GM18858 (cell line): ENCODE measurements around the gene SND1.

ENCODE experiments used
- ATAC-seq: cut with Tn5 transposase; IDR thresholded peaks from one replicate; pipeline ENCODE4 v1.9.1; 2021; ENCODE audit not compliant: unreplicated experiment

SND1 gene

DNA sequence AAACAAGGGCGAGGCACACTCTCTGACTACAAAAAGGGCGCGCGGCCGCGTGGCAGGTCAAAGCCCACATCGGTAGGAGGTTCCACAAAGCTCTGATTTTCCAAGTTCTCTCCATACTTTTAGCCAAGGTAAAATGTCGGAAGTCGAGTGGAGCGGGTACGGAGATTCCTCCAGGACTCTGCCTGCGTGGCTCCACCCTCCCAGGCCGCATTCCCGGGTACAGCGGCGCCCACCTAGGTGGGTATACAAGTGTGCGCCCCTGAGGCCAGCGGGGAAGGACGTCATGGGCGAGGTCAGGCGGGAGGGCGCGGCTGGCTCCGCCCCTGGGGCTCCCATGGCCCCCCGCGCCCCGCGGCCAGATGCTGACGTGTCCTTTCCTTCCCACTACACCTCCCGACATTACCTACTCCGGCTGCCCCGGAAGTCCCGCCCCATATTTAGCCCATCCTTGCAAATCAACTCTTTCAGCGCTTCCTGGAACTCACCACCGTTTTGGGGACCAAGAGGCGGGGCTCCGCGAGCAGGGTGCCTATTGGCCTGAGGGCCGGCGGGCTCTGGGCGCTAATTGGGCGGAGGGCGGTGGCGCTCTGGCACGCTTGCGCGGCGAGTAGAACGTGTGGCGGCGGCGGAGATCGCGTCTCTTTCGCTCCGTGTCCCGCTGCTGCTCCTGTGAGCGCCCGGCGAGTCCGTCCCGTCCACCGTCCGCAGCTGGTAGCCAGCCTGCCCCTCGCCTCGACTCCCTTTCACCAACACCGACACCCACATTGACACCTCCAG, at the start of gene SND1:
SND1 (plus strand) TSS at position 639 of the 777 bp plus-strand sequence. CDS start 180 bp downstream, outside the sequence.
- ATAC-seq: peak; percentile 95

DNA sequence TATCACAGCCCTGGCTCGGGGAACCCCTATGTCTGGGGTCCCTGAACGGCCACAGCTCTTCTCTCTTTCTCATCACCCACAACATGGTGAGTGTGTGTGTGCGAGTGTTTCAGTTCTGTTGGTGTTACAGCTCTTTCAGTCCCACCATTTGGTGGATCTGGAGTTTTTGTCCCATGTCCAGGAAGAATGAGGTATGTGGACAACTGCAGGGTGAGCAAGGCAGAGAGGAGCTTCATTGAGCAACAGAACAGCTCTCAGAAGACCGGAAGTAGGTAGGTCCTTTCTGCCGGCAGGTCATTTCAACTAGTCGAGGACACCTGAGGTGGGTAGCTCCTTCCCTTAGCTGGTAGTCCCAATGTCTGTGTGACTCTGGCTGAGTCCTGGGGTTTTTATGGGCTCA, 43.5 kb upstream of the SND1 start:
- ATAC-seq: no peak

DNA sequence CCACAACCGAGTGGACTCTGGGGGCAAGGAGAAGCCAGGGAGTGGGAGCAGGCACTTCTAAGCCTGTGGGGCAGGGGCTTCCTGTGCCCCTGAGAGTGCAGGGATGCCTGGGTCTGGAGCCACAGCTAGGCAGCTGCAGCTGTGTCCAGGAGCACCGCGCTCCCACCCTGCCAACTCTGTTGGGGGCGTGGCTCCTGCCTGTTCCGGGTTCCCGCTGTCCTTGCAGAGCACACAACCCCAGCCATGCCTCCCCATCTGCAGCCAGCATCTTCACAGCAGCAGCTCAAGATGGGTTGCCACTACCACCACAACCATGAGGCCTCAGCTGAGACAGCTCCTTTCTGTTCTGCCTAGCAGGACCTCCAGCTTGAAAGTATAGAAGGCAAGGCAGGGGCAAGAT, 42.7 kb upstream of the SND1 start:
- no peak for ATAC-seq

DNA sequence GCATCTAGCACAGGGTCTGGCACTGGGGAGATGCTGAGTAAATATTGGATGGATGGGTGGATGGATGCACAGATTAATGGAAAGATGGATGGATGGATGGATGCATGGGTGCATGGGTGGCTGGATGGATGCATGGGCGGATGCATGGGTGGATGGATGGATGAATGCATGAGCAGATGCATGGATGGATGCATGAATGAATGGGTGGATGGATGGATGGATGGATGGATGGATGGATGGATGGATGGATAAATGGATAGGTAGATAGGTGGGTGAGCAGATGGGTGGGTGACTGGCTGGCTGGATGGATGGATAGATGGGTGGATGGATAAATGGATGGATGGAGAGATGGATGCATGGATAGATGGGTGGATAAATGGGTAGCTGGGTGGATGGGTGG, 39.7 kb upstream of the SND1 start:
- ATAC-seq: no peak

DNA sequence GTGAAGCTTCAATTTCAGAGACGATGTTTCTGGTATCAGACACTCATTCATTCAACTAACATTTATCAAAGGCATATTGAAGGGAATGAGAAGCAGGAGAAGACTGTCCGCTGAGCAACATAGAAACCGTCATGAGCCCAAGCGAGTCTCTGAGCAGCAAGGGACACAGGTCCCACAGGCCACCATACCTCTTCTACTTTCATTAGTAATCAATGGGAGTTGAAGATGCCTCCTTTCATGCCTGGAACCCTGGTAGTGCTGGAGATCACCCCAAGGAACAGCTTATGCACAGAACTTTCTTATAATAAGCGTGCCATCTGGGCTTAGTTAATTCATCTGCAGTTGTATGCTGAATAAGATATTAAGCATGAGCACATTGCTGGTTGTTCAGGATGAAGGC, 35.3 kb upstream of the SND1 start:
- ATAC-seq: no peak

DNA sequence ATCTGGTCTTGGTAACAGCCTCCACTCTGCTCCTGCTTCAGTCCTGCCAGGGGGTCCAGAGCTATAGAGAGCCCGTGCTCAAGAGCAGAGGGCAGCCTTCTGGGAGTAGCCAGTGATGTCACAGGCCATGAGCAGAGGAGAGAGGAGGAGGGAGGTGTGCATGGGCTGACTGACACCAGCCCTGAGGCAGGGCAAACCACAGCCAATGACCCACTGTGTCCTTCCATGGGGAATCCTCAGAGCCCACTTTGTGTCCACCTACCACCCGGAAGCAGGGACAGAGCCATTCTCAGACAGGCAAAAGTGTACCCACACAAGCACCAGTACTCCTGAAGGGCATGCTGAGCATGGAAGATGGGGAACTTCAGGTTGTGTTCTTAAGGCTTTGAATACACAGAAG, 34.0 kb upstream of the SND1 start, which contains the start of gene PAX4:
PAX4 (minus strand) TSS at position 101 of the 400 bp plus-strand sequence. CDS start 2,214 bp downstream, outside the sequence.
- no peak for ATAC-seq

DNA sequence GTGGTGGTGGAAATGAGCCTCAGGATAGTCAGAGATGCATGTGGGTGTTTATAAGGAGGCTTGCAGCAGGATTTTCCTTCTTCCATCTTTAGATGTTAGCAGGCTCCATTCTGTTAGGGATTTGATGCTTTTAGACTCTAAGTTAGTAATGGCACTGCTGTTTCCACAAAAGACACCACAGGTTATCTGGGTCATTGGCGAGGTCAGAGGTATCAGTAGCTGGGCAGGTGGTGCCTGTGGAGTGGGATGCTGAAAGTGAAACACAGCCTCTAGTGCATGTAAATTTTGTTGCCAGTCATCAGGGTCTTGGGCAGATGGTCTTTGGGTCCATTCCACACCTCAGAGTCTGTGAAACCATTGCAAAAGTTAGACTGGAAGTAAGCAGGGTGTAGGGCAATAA, 33.2 kb upstream of the SND1 start:
- no peak for ATAC-seq

DNA sequence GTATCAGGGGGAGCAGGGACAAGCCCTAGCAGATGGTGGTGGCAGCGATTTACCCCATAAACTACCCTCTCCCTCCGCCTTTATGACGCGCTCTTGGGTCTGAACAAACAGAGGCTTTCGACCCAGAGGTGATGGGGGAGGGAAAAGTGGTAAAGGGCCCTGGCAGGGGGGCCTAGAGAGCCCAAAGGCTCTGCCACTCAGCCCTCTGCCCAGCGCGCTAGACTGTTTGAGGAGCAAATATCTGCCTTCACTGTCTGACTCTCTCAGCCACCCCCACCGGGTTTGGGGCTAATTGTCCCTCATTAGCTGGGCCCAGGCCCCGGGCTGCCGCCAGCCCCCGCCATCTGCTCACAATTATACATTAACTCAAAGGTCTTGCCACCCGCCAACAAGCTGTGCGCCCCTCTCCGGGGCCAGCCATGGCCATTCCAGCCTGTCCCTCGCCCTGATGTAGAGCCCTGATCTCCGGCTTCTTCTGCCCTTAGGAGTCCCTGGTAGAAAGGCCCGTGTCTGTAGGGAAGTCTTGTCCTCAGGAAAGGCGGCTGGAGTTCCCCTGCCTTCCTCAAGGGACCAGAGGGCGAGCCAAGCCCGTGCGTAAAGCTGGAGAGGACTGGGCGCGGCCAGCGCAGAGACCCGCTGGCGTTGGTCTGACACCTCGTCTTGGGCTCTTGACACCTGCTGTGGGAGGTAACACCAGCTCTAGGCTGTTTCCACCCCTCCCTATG, 32.2 kb upstream of the SND1 start:
- no peak for ATAC-seq

DNA sequence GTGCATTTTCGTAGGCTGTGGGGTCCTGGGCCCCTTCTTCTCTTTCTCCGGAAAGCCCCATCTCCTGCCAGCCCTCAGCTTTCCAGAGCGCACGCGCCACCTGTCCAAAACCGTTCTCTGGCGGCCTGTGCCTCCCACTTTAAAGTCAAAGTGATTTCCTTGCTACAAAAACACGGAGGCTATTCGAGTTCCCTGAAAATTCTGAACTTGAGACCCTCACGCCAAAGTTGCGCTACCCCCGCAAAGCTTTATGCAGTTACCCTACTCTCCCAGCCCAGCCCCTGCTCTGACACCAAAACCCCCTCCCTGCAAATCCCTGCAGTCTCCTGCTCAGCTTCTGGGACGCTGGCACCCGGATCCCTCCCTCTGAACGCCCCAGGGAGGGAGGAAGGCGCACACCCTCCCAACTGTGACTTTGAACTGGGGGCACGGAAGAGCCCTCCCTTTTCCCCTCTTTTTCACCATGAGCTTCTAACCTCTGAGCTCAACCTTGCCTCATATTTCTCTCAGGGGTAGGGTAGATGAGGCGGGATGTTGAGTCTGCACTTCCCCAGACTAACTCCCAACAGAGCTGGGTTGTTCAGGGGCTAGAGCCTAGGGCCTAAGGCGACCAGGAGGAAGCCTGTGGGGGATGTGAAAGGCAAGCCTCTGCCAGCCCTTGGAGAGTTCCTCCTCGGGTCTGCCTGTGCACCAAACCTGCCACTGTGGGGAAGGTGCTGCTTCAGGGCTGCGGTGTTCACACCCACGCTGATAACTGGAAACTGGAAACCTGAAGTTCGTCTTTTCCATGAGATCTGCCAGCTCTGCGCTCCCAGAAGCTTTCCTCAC, 31.4 kb upstream of the SND1 start:
- no peak for ATAC-seq

DNA sequence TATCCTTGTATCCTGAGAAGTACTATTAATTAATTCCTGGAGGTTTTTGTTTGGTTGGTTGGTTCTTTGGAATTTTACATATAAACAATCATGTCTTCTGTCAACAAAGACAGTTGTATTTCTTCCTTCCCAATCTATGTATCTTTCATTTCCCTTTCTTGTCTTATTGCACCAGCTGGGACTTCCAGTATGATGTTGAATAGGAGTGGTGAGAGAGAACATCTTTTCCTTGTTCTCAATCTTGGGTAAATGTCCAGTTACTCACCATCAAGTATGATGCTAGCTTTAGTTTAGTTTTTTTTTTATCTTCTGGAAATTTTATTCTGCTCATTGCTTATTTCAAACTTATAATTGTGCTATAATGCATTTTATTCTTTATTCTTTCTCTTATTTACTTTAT, 26.7 kb upstream of the SND1 start:
- no peak for ATAC-seq

DNA sequence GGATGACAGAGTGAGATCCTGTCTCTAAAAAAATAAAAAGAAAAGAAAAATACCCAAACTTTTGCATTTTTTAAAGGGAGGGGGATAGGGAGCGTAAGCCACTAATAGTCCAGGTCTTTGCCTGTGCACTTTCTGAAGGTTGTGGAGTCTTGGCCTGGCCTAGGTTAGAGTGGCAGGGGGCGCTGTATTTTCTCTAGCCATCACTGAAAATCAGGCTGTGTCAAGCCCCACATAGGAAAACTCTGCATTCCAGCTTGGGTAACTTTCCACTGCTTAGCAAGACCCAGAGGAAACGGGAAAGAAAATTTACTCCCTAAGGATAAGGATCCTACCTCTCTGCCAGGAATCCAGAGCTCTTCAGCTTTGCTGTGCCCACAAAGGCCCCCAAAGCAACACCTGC, 23.5 kb upstream of the SND1 start:
- ATAC-seq: no peak

DNA sequence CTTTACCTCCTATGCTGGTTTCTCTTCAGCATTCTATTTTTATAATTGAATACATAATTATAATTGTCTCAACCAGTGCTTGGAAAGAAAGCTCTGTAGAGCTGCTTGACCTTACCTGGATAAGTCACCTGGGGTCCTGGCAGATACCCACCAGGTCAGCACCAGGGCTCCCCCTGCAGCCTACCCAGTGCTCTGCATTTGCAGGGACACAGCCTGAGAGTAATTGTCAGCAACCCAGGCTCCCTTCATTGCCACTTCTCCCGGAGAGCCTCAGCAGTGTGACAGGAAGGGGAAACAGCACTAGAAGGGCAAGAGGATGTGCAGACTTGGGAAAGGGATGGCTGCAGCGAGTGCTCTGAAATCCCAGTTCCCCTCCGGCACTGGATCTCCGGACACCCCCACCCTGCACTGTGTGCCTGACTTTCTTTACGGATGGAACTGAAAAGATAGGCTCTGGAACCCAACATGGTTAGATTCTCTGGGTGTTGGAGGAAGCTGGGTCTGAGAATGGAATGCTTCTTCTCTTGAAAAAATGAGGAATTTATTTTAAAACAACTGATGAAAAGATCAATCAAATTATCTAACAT, 22.6 kb upstream of the SND1 start:
- no peak for ATAC-seq

DNA sequence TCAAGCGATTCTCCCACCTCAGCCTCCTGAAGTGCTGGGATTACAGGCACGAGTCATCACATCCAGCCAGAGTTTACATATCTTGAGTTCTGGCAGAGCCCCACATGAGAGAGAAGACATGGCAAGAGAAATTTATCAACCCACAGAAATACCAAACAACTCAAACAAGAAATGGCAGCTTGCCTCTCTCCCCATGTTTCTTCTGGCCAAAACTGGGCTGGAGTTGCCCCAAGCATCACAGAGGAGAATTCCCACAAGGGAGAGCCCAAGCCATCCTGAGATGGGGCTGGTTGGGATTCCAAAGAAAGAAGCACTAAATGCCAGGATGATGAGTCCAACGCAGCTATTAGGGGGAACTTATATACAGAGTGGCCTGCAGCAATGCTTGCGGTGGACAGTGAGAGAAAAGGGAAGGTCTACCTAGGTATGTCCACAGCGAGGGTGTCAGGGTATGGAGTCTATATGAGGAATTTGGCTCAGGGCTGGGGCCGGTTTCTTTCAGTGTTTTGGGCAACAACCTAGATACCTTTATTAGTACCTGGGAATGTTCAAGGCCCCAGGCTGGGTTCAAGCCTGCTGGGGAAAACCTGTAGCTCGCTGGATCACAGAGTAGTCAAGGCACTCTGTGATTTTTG, 19.6 kb upstream of the SND1 start:
- ATAC-seq: no peak

DNA sequence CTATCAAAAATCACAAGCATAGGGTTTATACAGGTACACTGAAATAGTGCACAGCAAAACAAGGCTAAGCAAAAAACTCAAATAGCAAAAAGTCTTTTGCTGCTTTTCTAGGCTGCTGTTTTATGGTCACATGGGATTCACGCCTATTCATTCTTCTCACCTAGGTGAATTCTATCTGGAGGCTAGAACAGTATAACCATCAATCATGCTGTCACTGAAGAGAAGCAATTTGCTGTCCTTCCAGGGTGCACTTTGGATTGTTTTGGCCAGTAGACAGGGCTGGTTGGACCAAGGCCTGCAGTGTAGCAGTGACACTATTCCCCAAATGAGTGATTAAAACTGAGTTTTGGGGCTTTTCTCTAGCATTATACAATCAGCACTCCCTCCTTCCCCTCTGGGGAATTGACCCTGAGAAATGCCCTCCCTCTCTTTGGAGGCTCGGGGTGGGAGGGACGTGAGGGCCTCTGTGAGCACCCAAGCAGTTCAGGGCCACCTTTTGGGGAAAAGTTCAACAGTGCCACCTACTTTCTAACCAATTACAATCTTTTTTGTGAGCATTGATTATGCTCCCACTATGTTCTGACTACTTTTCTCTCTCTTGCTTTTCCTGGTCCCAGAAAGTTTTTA, 16.2 kb upstream of the SND1 start:
- no peak for ATAC-seq

DNA sequence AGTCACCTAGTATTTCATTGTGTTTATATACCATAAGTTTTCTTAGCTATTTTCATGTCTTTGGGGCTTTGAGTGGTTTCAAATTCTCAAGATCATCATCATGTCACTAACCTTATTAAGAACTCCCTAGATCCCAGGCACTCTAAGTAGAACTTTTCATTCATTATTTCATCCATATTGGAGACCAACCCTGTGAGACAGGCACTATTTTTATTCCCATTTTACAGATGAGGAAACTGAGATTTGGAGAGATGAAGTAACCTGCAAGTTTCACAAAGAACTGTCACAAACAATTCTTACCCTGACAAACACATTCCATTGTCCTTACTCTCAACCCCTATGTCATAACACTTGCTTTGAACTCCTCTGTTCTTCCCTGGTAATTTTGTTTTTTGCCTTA, 13.8 kb upstream of the SND1 start:
- ATAC-seq: no peak

DNA sequence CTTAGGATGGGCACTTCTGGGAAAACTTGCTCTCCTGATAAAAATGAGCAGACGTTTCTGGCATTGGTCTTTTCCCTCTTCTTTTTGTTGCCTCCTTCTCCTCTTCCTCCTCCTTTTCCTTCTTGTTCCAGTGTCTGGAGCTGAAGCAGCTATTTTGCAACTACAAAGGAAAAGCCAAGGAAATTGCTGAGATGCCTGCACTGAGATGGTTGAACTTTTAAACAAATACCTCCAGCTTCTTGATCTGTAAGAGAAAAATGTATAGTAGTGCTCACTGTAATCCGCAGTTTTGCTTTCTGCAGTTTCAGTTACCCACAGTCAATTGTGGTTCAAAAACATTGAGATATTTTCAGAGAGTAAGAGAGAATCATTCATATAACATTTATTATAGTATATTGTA, 7.5 kb upstream of the SND1 start:
- ATAC-seq: no peak

DNA sequence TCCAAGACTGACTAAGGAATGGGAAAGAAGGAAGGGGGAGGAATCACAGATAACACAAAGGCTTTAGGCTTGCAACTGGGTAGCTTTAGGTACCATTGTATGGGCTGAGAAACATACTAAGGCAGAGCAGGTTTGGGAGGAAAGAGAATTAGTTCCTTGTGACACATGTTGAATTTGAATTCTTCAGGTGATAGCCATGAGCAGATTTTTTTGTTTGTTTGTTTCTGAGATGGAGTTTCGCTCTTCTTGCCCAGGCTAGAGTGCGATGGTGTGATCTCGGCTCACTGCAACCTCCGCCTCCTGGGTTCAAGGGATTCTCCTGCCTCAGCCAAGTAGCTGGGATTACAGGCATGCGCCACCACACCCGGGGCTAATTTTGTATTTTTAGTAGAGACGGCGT, 4.4 kb upstream of the SND1 start:
- no peak for ATAC-seq

DNA sequence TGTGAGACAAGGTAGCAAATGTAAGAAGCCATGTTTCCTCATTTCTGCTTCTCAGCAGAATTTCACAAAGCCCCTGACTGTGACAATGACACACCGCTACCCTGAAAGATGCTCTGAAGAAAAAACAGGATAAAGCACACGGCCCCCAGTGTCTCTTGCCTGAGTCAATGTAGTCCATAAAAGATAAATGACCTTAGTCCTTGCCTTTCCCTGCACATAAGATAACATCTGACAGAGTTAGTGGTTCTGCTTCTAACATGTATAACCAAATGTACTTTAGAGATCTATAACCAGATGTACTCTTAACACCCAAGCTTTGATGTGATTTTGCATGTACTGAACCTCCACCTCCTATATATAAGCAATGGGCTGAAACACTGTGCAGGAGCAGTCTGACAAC, 3.0 kb upstream of the SND1 start:
- no peak for ATAC-seq

DNA sequence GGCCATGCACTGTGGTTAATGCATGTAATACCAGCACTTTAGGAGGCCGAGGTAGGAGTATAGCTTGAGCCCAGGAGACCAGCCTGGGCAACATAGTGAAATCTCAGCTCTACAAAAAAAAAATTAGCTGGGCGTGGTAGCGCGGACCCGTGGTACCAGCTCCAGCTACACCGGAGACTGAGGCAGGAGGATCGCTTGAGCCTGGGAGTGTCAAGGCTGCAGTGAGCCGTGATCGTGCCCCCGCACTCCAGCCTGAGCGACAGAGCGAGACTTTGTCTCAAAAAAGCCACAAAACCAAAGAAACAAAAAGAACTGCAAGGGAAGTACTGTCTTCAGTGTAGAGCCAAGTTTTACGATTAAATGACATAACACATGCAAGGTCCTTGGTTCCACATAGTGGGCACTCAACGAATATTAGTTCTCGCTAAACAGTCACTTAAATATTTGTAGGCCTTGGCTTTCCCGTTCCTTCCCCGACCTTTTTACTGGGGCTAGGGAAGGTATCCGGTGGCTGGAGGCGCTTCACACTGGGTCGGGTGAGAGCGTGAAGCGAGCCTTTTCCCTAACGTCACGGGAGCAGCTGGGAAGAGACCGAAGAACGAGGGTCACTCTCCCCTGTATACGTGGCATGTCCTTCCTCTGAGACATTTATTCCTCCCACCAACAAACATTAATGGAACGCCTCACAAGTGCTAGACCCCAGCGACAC, 993 bp upstream of the SND1 start:
- no peak for ATAC-seq
